SU-DHL-6 (cell line): ENCODE measurements around the gene CSNK2A3.

Experiments used
- H2AFZ ChIP-seq: fragments of 200-600 bp; sonication (generic); 2 replicates; pipeline ENCODE4 v1.6.1; 2014; ENCODE audit warnings: low read depth, mild to moderate bottlenecking, moderate library complexity, mixed read lengths, antibody characterized with exemption, low read length; ENCODE audit not compliant: severe bottlenecking
- H3F3A ChIP-seq: fragments of 200-600 bp; shearing (Covaris generic); 2 replicates; pipeline ENCODE4 v1.6.0; 2016; ENCODE audit warnings: antibody characterized with exemption, mild to moderate bottlenecking; ENCODE audit not compliant: insufficient read depth
- H3K27ac ChIP-seq: fragments of 200-600 bp; sonication (generic); 2 replicates; pipeline ENCODE4 v1.5.1; 2016; ENCODE audit warnings: low read depth, mild to moderate bottlenecking, low read length, moderate library complexity, mixed read lengths
- H3K27me3 ChIP-seq: fragments of 200-600 bp; sonication (generic), shearing (Covaris generic); 2 replicates; pipeline ENCODE4 v1.6.0; 2014; ENCODE audit warnings: mild to moderate bottlenecking, low read length
- H3K36me3 ChIP-seq: fragments of 200-600 bp; sonication (generic); 2 replicates; pipeline ENCODE4 v1.6.1; 2014; ENCODE audit warnings: mild to moderate bottlenecking, low read length, mixed read lengths
- H3K4me2 ChIP-seq: fragments of 300-600, 200-600 bp; shearing (Covaris generic), sonication (generic); 2 replicates; pipeline ENCODE4 v1.6.0; 2014; ENCODE audit warnings: low read length, low read depth, mild to moderate bottlenecking; ENCODE audit not compliant: poor library complexity, severe bottlenecking
- H3K4me3 ChIP-seq: fragments of 200-600 bp; sonication (generic); 2 replicates; pipeline ENCODE4 v1.5.1; 2014; ENCODE audit warnings: antibody characterized with exemption, low read length, mild to moderate bottlenecking, mixed read lengths; ENCODE audit not compliant: insufficient read depth, poor library complexity, severe bottlenecking
- H3K79me2 ChIP-seq: fragments of 200-600 bp; sonication (generic); 2 replicates; pipeline ENCODE4 v1.6.1; 2014; ENCODE audit warnings: mild to moderate bottlenecking, low read length, moderate library complexity; ENCODE audit not compliant: insufficient read depth
- H3K9ac ChIP-seq: fragments of 200-600 bp; sonication (generic); 2 replicates; pipeline ENCODE4 v1.7.0; 2014; ENCODE audit warnings: mild to moderate bottlenecking, low read length
- H3K9me2 ChIP-seq: fragments of 200-600 bp; sonication (generic); replicated peaks from 2 replicates; pipeline ENCODE4 v1.6.1; 2014; ENCODE audit warnings: low read length; ENCODE audit not compliant: insufficient read depth
- H3K9me3 ChIP-seq: fragments of 200-600 bp; sonication (generic); 2 replicates; pipeline ENCODE4 v1.6.1; 2014; ENCODE audit warnings: low read length, mixed read lengths; ENCODE audit not compliant: insufficient read depth
- H4K20me1 ChIP-seq: fragments of 200-600 bp; sonication (generic); 2 replicates; pipeline ENCODE4 v1.6.1; 2014; ENCODE audit warnings: low read depth, mild to moderate bottlenecking, antibody characterized with exemption, low read length, moderate library complexity, mixed read lengths
- CTCF ChIP-seq: fragments of 200-600 bp; sonication (generic); IDR thresholded peaks from one replicate; pipeline ENCODE4 v1.5.1; 2017; ENCODE audit warnings: antibody characterized with exemption, mild to moderate bottlenecking, low read length, moderate library complexity; ENCODE audit not compliant: insufficient read depth, poor library complexity, severe bottlenecking
- EZH2phosphoT487 ChIP-seq: fragments of 200-600 bp; sonication (generic), shearing (Covaris generic); conservative IDR thresholded peaks from 2 replicates; pipeline ENCODE4 v1.6.1; 2018; ENCODE audit warnings: mild to moderate bottlenecking, antibody characterized with exemption, low read length, moderate library complexity, mixed read lengths

CSNK2A3 gene

GRCh38 chr11:11338304-11338703, 14.7 kb downstream of the CSNK2A3 start:
- no peaks in the 10 kb centered on the region for H3K27me3 ChIP-seq
- no peaks in the 10 kb centered on the region for H3F3A ChIP-seq
- no peaks in the 10 kb centered on the region for H4K20me1 ChIP-seq
- no peak overlapping the region for H3K4me2 ChIP-seq
- no peaks in the 10 kb centered on the region for H3K79me2 ChIP-seq
- no peaks in the 10 kb centered on the region for H3K36me3 ChIP-seq
- H3K27ac ChIP-seq = no peak overlapping the region
- no peaks in the 10 kb centered on the region for H3K9me2 ChIP-seq
- no peaks in the 10 kb centered on the region for H3K9me3 ChIP-seq
- H3K4me3 ChIP-seq = no peak overlapping the region
- no peak overlapping the region for H3K9ac ChIP-seq
- H2AFZ ChIP-seq = no peak overlapping the region
- TF ChIP-seq CTCF (no peak), EZH2phosphoT487 (no peak)

- Histone ChIP-seq H3K9ac (no peak overlapping the region), H3K36me3 (no peaks in the 10 kb centered on the region), H3K9me2 (no peaks in the 10 kb centered on the region), H3F3A (no peaks in the 10 kb centered on the region), H3K9me3 (no peaks in the 10 kb centered on the region), H3K4me2 (no peak overlapping the region), H4K20me1 (no peaks in the 10 kb centered on the region), H3K4me3 (no peak overlapping the region), H2AFZ (no peak overlapping the region), H3K27ac (no peak overlapping the region), H3K27me3 (no peaks in the 10 kb centered on the region), H3K79me2 (no peaks in the 10 kb centered on the region)
- no peak for TF ChIP-seq CTCF
- no peak for TF ChIP-seq EZH2phosphoT487
Measured at GRCh38 chr11:11336664-11337063, 16.4 kb downstream of the CSNK2A3 start.

GRCh38 chr11:11335043-11335442, 18.0 kb downstream of the CSNK2A3 start:
- Histone ChIP-seq H3F3A (no peaks in the 10 kb centered on the region), H3K79me2 (no peaks in the 10 kb centered on the region), H3K9me2 (no peaks in the 10 kb centered on the region), H3K27me3 (no peaks in the 10 kb centered on the region), H3K27ac (no peak overlapping the region), H3K36me3 (no peaks in the 10 kb centered on the region), H3K4me3 (no peak overlapping the region), H3K9me3 (no peaks in the 10 kb centered on the region), H3K4me2 (no peak overlapping the region), H3K9ac (no peak overlapping the region), H4K20me1 (no peaks in the 10 kb centered on the region), H2AFZ (no peak overlapping the region)
- no peak for TF ChIP-seq CTCF
- TF ChIP-seq EZH2phosphoT487 = no peak
